ENCODE measurements around the gene LENG1.

GRCh38 chr19:54114340-54115108 is 45.0 kb downstream of the LENG1 start:
- TF ChIP-seq CTCF (IDR thresholded peaks at IDR 0.05; ENCODE audit: insufficient read depth, low read length) (no peak), GABPA (IDR thresholded peaks at IDR 0.05; ENCODE audit: low read depth) (peak; percentile 36; the same call in 1 of the 2 replicates), POLR2AphosphoS5 (IDR thresholded peaks at IDR 0.05; ENCODE audit: low read depth) (no peak; the same call in 1 of the 2 replicates), REST (IDR thresholded peaks at IDR 0.05; ENCODE audit: insufficient replicate concordance, low read depth) (no peak)

Measured in HL-60 (cell line).